ENCODE measurements around the gene NCLN.
"Not testable (repeated sequence)": the region's sequence is repeated elsewhere in the genome, so short reads cannot be mapped to it uniquely, and the experiment has no call there.

Gene NCLN

DNA sequence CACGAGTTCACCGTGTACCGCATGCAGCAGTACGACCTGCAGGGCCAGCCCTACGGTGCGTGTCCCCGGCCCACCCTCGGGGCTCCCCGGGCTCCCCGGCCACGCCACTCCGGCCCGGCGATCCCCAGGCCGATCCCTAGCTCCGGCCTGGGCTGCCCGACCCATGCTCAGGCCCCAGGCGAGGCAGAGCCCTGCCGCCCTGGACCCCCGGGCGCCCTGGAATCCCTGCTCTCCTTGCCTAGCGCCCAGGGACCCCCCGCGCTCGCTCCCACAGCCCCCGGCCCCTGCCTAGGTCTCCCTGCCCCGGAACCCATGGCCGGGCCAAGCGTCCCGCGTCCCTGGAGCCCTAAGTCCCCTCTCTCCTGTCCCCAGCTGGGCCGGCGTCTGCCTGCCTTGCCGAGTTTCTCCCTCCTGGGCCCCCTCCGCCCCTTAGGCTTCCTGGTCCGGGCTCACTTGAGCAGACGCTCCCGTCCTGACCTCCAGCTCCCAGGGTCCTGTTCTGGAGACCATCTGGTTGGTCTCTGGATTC is 494 bp downstream of the NCLN start:
- FAIRE-seq = no peak

DNA sequence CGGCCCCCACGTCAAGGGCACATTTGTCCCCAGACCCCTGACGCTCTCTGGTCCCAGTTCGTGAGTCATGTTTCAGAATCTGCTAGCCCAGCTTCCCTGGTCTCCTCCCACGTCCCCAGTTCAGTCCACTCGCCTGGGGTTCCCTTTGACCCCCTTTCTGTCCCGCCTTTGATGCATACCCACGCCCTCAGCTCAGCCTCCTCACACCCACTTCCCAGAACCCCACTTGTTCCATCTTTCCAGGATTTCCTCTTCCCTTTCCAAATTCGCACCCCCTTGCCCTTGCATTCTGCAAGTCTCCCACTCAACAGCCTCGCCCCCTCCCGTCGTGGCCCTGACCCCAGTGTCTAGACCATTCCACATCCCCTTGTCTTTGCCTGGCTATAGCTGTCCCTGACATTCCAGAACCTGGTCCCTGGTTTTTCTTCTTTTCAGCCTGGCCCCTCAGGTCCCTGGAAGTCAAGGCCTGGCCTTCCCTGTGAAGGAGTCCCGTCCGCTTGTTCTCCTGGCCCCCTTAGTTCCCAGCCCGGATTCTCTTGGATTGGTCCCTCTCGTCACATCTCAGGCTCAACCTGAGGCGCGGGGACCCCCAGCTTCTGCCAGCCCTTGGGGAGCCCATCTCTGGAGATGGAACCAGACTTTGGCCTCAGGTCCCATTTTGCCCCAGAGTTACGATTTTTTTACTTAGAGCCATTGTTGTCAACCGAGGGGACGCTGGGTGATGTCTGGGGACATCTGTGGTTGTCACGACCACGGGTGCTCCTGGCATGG is 1.3 kb downstream of the NCLN start:
- FAIRE-seq = no peak

DNA sequence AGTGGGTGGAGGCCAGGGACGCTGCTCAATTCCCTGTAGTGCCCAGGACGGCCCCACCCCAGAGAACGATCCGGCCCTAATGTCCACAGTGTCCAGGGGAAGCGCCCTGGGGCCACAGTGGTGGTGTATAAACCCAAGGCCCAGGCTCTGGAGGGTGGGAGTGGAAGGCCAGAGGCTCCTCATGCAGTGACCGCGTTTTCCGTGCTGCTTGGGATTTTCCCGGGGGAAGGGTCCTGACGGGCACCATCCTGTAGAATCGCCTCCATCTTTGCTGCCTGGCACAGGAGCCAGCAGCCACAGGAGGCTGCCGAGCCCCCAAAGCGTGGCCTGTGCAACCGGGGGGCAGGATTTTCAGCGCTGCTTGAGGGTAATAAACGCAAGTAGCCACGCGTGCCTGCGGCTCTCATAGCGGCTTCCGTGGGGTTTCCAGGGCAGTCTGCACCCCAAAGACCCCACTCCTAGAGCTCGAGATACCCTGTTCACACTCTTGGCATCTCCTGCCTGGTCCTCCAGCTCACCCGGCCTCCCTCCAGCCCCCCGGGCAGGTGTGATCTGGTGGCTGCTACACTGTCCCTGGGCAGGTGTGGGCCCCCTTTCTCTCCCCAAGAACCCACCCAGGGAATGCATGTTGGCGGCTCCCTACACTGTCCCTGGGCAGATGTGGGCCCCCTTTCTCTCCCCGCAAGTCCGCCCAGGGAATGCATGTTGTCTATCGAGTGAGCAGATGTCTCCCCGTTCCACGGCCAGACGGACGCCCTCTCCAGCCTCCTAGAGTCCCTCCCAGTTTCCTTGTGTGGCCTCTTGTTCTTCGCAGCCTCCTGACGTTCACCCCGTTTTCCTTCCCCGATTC is 2.2 kb downstream of the NCLN start:
- no peak for FAIRE-seq

DNA sequence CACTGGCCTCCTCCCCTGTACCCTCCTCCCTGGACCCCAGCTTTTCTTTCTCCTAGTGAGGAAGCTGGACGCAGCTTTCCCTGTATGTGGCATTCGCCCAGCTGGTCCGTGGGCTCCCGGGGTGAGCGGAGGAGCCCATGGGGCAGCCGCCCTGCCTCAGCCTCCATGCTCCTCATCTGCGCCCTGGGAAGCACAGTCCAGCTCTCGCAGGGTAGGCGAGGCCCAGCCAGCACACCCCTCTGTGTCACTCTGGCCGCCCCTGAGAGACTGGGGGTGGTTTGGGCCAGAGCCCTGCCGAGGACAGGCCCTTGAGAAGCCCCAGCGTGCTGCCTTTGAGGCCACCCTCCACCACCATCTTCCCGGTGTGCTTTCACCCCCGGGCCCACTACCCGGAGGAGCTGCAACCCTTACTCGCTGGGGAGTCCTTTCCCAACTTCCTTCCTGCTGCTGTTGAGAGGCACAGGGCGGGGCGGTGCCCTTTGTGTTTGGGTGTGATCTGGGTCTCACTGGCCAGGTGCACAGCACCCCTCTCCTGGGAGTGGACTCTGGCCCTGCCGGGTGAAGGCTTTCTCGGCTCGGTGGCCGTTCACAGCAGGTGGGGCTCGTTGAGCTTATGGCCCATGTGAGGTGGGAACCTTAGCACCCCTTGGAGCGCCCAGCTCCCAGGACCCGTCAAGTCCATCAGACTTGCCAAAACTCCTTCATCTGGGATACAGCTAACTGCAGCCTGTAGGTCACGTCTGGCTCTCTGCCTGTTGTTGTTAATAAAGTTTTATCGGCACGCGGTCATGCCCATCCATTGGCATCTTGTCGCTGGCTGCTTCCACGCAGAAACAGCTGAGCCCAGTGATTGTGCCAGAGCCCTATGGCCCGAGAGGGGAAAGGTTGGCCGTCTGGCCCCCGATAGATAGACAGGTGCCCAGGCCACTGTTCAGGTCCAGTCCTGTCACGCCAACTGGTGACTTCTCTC is 3.2 kb downstream of the NCLN start:
- FAIRE-seq = no peak

DNA sequence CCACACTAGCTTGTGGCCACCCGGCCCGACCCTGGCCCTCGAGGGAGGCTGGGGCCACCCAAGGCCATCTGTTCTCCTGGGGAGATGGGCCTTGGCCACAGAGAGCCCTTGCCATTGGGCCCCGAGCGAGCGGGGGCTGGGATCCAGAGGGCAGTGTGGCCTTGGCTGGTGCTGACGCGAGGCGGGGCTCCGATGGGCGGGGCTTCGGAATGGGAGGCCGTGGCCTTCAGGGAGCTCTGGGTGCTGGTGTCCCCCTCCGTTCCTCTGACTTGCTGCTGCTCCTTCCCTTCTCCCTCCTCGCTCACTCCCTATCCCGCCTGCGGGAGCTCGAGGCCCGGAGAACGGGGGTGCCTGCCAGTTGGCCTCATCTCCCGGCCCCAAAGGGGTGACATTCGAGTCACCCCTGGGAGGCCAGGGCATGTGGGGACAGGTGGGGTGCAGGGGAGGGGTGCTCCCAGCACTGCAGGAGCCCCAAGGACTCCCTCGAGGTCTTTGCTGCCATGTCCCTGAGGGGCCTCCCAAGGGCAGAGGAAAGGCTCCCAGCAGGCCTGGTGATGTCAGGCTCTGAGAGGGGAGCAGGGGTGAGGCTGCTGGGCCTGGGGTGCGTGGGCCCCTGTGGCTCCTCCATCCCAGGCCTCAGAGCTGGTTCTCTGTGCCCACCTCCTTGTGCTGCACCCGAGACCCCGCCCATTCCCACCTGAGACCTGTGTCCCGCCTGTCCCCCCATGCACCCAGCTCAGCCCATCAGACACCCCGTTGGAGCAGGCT is 4.2 kb downstream of the NCLN start:
- FAIRE-seq = no peak

DNA sequence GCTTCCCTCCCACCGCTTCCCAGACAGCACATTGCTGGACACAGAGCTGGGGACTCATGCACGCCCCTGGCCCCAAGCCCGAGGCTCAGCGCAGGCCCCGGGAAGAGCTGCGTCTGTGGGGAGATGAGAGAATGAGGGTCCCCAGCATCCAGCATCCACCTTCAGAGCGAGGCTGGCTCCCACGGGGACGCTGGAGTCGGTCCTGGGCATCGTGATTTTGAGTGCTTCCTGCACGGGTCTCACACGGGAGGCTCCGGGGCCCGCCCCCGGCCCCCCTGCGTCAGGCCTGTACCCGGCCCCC is 4.7 kb downstream of the NCLN start:
- FAIRE-seq = no peak

DNA sequence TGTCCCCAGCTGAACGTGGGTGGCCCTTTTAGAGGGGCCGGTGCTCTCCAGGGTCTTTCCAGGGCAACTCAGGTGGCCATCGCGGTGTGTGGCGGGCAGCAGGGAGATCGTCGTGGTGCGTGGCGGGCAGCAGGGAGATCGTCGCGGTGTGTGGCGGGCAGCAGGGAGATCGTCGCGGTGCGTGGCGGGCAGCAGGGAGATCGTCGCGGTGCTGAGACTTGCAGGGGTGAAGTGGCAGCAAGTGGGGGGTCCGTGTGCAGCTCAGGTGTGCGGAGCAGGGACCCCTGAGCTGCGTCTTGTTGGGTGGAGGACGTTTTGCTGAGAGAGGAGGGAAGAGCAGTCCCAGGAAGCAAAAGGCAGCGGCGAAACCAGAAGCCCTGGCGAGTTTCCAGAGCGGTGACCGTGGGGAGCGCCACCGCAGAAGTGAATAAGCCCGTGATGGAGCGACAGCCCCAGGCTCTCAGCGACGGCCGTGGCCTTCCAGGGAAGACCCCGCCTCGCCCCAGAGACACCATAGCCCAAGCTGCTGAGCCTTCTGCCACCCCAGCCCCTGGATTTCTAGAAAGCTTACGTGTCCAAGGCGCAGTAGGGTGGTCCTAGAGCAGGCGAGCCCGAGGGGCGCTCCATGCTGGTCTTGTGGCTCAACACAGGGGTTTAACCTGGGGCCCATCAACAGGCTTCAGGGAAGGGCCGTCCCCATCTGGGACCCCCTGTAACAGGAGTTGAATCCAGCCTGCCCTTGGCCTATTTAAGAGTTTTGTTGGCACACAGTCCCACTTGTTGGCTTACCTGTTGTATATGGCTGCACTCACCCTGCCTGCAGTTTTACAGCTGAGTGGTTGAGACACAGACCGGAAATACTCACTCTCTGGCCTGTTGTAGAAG is 5.4 kb downstream of the NCLN start:
- no peak for FAIRE-seq

DNA sequence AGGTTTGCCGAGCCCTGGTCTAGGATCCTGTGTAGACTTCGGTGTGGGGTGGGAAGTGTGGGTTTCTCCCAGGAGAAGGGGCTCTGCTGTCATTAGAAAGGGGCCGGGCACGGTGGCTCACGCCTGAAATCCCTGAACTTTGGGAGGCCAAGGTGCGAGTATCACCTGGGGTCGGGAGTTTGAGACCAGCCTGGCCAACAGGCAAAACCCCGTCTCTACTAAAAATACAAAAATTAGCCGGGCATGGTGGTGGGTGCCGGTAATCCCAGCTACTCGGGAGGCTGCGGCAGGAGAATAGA is 6.0 kb downstream of the NCLN start:
- FAIRE-seq = not testable (repeated sequence)

DNA sequence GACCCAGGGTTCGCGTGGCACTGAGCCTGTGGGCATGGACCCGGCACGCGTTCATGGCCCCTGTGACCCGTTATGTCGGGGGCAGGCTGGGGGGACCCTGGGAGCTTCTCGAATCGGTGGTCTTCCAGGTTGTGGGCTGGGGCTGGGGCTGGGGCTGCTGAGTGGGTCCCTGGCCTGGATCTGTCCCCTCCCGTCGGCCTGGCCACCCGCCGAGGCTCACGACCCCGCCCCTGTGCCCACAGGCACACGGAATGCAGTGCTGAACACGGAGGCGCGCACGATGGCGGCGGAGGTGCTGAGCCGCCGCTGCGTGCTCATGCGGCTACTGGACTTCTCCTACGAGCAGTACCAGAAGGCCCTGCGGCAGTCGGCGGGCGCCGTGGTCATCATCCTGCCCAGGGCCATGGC is 6.5 kb downstream of the NCLN start:
- no peak for FAIRE-seq

DNA sequence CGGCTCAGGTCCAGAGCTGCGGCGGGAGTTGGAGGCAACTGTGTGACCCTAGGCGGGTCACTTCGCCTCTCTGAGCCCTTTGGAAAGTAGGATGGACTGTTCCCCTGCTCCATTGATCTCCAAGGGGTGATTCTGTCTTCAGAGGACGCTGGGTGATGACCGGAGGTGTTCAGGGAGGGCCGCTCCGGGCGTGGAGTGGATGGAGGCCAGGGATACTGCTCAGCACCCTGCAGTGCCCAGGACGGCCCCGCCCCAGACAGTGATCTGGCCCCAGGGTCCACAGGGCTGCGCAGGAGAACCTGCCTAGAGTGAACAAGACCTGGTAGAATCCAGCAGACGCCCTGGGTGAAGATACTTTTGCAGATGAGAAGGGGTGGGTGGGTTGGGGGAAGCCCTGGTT is 7.0 kb downstream of the NCLN start:
- no peak for FAIRE-seq

DNA sequence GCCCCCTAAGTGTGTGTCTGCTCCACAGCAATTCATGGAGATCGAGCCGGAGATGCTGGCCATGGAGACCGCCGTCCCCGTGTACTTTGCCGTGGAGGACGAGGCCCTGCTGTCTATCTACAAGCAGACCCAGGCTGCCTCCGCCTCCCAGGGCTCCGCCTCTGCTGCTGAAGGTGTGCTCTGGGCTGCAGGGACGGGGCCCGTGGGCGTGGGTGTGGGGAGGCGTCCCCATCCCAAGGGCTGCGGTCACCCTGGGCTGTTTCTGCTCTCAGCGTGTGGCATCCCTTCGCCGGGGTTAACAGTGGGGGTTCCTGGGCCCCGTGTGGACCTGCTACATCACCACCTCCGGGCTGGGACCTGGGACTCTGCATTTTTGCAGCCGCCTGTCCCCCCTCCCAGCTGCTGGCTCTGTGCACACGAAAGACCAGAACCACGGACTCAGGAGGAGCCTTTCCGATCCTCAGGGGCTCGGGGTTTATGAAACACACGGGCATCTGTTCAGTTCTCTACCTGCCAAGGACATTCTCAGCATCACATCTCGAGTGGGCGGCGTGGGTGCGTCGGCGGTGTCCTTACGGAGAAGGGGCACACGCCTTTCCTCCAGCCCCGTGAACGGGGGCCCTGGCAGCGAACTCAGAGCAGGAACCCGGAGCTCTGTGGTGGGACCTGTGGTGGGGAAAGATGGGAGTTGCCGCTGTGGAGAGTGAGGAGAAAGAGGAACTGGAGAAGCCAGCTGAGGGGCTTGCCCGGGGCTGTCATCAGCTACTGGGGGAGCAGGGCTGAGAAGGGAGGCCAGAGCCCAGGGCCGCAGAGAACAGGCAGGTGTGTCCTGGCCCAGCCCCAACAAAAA is 7.8 kb downstream of the NCLN start:
- no peak for FAIRE-seq

DNA sequence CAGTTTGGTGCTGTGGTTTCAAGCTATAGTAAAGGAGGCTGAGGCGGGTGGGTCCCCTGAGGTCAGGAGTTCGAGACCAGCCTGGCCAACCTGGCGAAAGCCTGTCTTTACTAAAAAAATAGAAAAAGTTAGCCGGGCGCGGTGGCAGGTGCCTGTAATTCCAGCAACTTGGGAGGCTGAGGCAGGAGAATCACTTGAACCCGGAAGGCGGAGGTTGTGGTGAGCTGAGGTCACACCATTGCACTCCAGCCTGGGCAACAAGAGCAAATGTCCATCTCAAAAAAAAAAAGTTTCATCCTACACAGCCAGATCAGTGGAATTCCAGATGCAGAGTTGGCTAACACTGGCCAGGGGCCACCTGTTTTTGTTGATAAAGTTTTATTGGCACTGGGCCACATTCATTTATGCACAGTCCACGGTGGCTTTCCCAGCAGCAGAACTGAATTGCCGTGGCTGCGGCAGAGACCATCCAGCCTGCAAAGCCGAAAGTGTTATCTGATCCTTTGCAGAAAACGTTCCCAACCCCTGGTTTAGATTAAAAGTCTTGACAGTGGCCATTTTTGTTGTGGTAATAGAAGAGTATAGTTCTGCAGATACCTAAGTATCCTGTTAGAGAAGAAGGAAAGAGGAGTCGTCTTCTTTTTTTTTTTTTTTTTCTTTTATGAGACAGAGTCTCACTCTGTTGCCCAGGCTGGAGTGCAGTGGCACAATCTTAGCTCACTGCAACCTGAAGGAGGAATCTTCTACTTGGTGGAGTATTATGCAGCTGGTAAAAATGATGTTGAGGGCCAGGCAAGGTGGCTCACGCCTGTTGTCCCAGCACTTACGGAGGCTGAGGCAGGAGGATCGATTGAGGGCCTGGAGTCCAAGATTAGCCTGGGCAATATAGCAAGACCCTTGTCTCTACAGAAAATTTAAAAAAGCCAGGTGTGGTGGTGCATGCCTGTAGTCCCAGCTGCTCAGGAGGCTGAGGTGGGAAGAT is 8.7 kb downstream of the NCLN start:
- no peak for FAIRE-seq

DNA sequence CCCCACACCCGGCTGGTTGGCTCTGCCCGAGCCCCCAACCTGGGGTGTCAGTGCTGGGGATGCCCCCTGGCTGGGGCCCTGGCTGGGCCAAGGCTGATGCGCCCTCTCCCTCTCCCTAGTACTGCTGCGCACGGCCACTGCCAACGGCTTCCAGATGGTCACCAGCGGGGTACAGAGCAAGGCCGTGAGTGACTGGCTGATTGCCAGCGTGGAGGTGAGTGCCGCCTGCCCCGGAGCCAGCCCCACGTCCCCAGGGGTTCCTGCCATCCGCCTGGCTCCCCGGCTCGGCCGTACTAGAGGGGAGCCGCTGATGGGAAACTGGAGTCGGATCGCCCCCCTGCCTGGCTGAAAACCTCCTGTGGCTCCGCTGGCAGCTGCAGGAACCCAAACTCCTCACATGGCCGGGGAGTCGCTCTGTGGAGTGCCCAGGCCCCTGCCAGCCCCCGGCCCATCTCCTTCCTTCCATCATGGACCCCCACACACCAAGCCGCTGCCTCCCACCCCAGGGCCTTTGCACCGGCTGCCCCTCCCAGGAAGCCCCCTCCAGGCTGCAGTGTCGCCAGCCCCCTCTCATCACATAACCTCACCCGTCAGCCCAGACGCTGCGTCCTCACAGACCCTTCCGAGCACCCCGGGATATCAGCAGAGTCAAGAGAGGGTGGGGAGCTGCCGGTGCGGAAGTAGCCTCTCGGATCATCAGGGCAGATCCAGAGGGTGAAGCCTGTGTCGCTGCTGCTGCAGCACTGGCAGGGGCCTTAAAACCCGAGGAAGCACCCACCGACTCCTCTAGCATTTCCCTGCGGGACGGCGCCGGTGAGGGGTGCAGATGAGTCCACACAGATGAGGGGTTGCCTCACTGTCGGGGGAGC is 10.6 kb downstream of the NCLN start:
- FAIRE-seq = no peak

DNA sequence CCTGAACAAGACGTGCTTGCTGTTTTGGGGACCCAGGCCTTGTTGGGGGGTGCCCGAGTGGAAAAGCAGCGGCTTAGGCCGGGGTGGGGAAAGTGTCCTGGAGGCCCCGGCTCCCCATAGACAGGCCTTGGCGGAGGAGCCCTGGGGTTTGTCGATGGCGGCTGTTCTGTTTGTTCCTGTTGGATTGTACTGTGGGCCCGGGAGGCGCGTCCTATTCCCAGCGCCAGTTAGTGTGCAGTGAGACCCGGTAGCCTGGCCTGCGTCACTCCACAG is 11.1 kb downstream of the NCLN start:
- no peak for FAIRE-seq

DNA sequence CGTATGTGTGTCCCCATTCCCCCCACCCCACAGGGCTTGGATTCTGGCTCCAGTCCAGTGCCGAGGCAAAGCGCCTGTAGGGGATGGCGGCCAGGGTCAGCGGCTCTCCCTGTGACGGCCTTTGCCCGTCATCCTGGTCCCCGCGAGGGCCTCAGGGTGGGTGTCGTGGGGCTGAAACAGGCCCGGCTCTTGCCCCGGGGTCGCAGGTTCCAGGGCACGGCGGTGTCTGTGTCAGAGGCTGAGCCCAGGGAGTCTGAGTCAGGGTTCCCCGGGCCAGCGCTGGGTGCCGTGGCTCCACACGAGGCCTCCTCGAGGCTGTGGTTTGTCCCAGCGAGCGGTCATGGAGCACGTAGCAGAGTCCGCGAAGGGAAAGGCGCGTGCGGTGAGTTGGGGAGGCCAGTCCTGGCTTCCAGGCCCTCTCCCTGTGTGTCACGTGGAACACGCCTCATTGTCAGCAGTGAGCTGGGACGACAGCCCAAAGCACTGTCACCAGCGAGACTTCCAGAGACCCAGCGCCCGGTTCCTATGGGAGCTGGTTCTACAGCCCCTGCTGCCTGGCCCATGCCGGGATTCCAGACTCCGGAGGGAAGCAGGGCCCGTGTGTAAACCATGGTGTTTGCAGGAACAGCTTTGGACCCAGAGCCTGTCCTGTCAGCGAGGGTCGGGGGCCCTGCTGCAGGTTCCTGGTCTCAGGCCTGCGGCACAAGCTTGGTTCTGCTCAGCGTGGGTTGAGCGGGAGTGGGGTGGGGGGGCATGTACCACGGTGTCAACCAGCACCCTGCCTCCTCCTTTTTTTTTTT is 13.4 kb downstream of the NCLN start:
- FAIRE-seq = no peak

DNA sequence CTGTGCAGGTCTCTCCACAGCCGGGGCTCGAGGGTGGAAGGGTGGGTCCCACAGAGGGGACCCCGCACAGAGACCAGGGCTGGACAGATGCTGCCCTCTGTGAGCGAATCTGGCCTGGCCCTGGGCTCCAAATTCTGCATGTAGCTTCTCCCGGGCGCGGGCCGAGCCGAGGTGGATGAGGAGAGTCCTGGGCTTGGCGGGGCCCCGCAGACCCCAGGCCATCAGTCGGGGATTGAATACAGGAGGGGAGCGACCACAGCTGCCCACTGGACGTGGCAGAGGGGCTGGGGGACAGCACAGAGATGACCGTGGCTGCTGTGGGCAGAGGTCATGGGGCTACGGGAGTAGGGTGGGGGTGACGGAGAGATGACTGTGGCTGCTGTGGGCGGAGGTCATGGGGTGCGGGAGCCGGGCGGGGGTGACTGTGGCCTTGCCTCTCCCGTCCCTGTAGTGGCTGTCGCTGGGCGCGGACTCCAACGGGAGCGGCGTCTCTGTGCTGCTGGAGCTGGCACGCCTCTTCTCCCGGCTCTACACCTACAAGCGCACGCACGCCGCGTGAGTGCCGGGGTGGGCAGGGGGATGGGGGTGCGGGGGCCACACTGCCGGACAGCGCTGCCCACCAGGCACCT is 15.5 kb downstream of the NCLN start:
- no peak for FAIRE-seq

DNA sequence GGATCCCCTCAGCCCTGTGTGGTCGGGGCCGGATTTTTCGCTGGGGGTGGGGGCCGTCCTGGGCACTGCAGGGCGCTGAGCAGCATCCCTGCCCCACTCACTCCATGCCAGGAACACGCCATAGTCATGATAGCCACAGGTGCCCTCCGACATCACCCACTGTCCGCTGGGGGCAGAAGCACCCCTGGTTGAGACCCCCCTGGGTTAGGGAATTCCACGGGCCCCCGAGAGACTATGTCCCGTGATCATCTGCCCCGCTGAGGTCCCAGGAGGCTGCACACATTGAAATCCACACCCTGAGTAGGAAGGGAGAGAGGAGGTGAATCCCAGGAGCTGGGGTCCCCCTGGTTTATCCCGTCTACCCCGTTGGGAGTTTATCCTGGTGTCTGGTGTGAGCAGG is 16.2 kb downstream of the NCLN start:
- FAIRE-seq = no peak

Measured in endometrium (tissue), 2 donors.